HCT116 (cell line): ENCODE data around the gene TMC4. TPM values are rescaled to one million over a fixed set of nuclear protein-coding genes. Genes with fewer than 3 reads are reported as not detected.

ENCODE experiments used
- ATAC-seq: fragments of 200-7000 bp; cut with Tn5 transposase; 2 replicates; pipeline ENCODE4 v1.9.1; 2020; ENCODE audit warnings: mild to moderate bottlenecking, moderate library complexity
- BruUV-seq: library from RNA; stranded (reverse); fragments of 400-500 nt; replicated peaks from 2 replicates; lab custom pipeline; 2021; lab: Mats Ljungman, UMichigan
- CTCF ChIA-PET: fragments of 300-600 bp; sonication (Branson Sonifier 250); formaldehyde crosslinking; loops from one replicate; lab custom pipeline; 2021; ENCODE audit warnings: antibody characterized with exemption; lab: Charles Lee
- POLR2A ChIA-PET: fragments of 300-600, 350-600 bp; sonication (Branson Sonifier 250); formaldehyde crosslinking; loops from one replicate; lab custom pipeline; 2021; ENCODE audit warnings: antibody characterized with exemption; lab: Charles Lee
- RAD21 ChIA-PET, 2 experiments: fragments of 300-600 bp; sonication (Branson Sonifier 250); formaldehyde crosslinking; loops; one replicate each; lab custom pipeline; 2023; ENCODE audit warnings: low total read pairs in 2 of 2; ENCODE audit not compliant: uncharacterized antibody in 2 of 2, unreplicated experiment in 2 of 2, low non-redundant PET in 1 of 2; lab: Charles Lee
- DNase-seq: peaks from one replicate; pipeline ENCODE4 v3.0.0-alpha.2; 2010; ENCODE audit warnings: low read depth, low spot score
- H2AFZ ChIP-seq: fragments of 200-600 bp; shearing (Covaris generic), sonication (generic); 2 replicates; pipeline ENCODE4 v1.6.1; 2017; ENCODE audit warnings: low read depth, mixed run types, mixed read lengths, antibody characterized with exemption, low read length; ENCODE audit not compliant: poor library complexity, severe bottlenecking
- H3K27ac ChIP-seq: 2 replicates; pipeline ENCODE4 v1.5.1; 2012; ENCODE audit warnings: low read depth, low read length
- H3K27me3 ChIP-seq: fragments of 200-600 bp; sonication (generic); 2 replicates; pipeline ENCODE4 v1.6.1; 2016; ENCODE audit warnings: mixed run types, low read length, mixed read lengths; ENCODE audit not compliant: insufficient read depth
- H3K36me3 ChIP-seq, 2 experiments: fragments of 200-500 bp in 1 of 2; fragments of 200-600 bp in 1 of 2; sonication (Bioruptor generic) in 1 of 2; sonication (generic) in 1 of 2; 2 replicates each; pipeline versions ENCODE4 v1.5.1 to v1.6.1; 2014 to 2016; ENCODE audit warnings: low read length in 2 of 2, inconsistent platforms in 1 of 2, mixed read lengths in 1 of 2, mixed run types in 1 of 2; ENCODE audit not compliant: insufficient read depth in 2 of 2, control insufficient read depth in 1 of 2
- H3K4me1 ChIP-seq, 2 experiments: fragments of 200-600 bp in 1 of 2; sonication (generic) in 1 of 2; 2 replicates each; pipeline versions ENCODE4 v1.5.1 to v1.6.1; 2012 to 2017; ENCODE audit warnings: low read length in 2 of 2, inconsistent platforms in 1 of 2, mild to moderate bottlenecking in 1 of 2, mixed read lengths in 1 of 2, mixed run types in 1 of 2, moderate library complexity in 1 of 2; ENCODE audit not compliant: insufficient read depth in 2 of 2, control insufficient read depth in 1 of 2
- H3K4me2 ChIP-seq: fragments of 200-600 bp; sonication (generic); 2 replicates; pipeline ENCODE4 v1.6.1; 2017; ENCODE audit warnings: mixed run types, low read length, mixed read lengths
- H3K4me3 ChIP-seq, 2 experiments: fragments of 200-600 bp in 1 of 2; sonication (generic) in 1 of 2; replicated peaks in 1 of 2; 2 replicates each; pipeline ENCODE4 v1.5.1; 2011 to 2016; ENCODE audit warnings: low read length in 2 of 2, control low read depth in 1 of 2, low read depth in 1 of 2, mild to moderate bottlenecking in 1 of 2, mixed read lengths in 1 of 2, mixed run types in 1 of 2
- H3K79me2 ChIP-seq: fragments of 200-600 bp; sonication (generic); 2 replicates; pipeline ENCODE4 v1.6.1; 2017; ENCODE audit warnings: mild to moderate bottlenecking, mixed run types, low read length, moderate library complexity, mixed read lengths; ENCODE audit not compliant: insufficient read depth
- H3K9ac ChIP-seq: fragments of 200-600 bp; sonication (generic); 2 replicates; pipeline ENCODE4 v1.6.1; 2016; ENCODE audit warnings: low read length, mixed read lengths
- H3K9me2 ChIP-seq: fragments of 200-600 bp; sonication (generic), shearing (Covaris generic); 2 replicates; pipeline ENCODE4 v1.6.1; 2017; ENCODE audit warnings: mixed run types, mild to moderate bottlenecking, moderate library complexity; ENCODE audit not compliant: insufficient read depth
- H3K9me3 ChIP-seq, 2 experiments: fragments of 200-500 bp in 1 of 2; fragments of 200-600 bp in 1 of 2; sonication (Bioruptor generic) in 1 of 2; sonication (generic) in 1 of 2; 2 replicates each; pipeline ENCODE4 v1.6.1; 2014 to 2017; ENCODE audit warnings: low read length in 2 of 2, mixed read lengths in 2 of 2, inconsistent platforms in 1 of 2, low read depth in 1 of 2, mild to moderate bottlenecking in 1 of 2, mixed run types in 1 of 2, moderate library complexity in 1 of 2; ENCODE audit not compliant: control insufficient read depth in 1 of 2, insufficient read depth in 1 of 2
- H4K20me1 ChIP-seq: fragments of 200-600 bp; sonication (generic), shearing (Covaris generic); 2 replicates; pipeline ENCODE4 v1.6.1; 2017; ENCODE audit warnings: mixed run types, mild to moderate bottlenecking, moderate library complexity; ENCODE audit not compliant: insufficient read depth
- CBX3 ChIP-seq: IDR thresholded peaks from 2 replicates; pipeline ENCODE4 v1.6.1; 2012; ENCODE audit warnings: low read depth
- CEBPB ChIP-seq: IDR thresholded peaks from 2 replicates; pipeline ENCODE4 v1.6.1; 2012; ENCODE audit warnings: low read depth
- EGR1 ChIP-seq: IDR thresholded peaks from 2 replicates; pipeline ENCODE4 v1.6.1; 2012; ENCODE audit warnings: low read depth
- FOSL1 ChIP-seq: IDR thresholded peaks from 2 replicates; pipeline ENCODE4 v1.6.1; 2012; ENCODE audit warnings: low read depth
- JUND ChIP-seq: IDR thresholded peaks from 2 replicates; pipeline ENCODE4 v1.6.1; 2012
- POLR2A ChIP-seq: IDR thresholded peaks from 2 replicates; pipeline ENCODE4 v1.7.0; 2011; ENCODE audit warnings: borderline replicate concordance; ENCODE audit not compliant: insufficient read depth, insufficient read length; ENCODE audit errors: extremely low read depth
- POLR2AphosphoS5 ChIP-seq: IDR thresholded peaks from 2 replicates; pipeline ENCODE4 v1.6.1; 2011; ENCODE audit warnings: mild to moderate bottlenecking, low read depth, low read length, moderate library complexity
- RAD21 ChIP-seq: IDR thresholded peaks from 2 replicates; pipeline ENCODE4 v1.6.1; 2012; ENCODE audit warnings: low read depth, mild to moderate bottlenecking
- SIN3A ChIP-seq: IDR thresholded peaks from 2 replicates; pipeline ENCODE4 v1.6.1; 2012; ENCODE audit warnings: low read depth
- TCF7L2 ChIP-seq: IDR thresholded peaks from 2 replicates; pipeline ENCODE4 v1.7.0; 2011; ENCODE audit warnings: borderline replicate concordance, inconsistent platforms; ENCODE audit not compliant: insufficient read depth, insufficient read length; ENCODE audit errors: extremely low read depth
- ZFX ChIP-seq: fragments of 450-650 bp; IDR thresholded peaks from 2 replicates; pipeline ENCODE4 v1.6.1; 2017
- intact Hi-C: fragments of 100-400 bp; cut with micrococcal nuclease; formaldehyde crosslinking; loops from 2 replicates; pipeline ENCODE4 v1.10.0; 2022
- total RNA-seq: library from RNA; stranded (reverse); gene quantifications from one replicate; pipeline ENCODE4 v1.2.1, GENCODE V29; 2021; ENCODE audit not compliant: unreplicated experiment
- TF ChIP-seq, protein P1 (sequence below): IDR thresholded peaks from 2 replicates; pipeline ENCODE4 v1.6.1; 2012
- TF ChIP-seq, protein P2 (sequence below): IDR thresholded peaks from 2 replicates; pipeline ENCODE4 v1.6.1; 2012
- TF ChIP-seq, protein P3 (sequence below): IDR thresholded peaks from 2 replicates; pipeline ENCODE4 v1.6.1; 2011; ENCODE audit warnings: mild to moderate bottlenecking, low read length, moderate library complexity; ENCODE audit not compliant: insufficient replicate concordance; ENCODE audit errors: extremely low read depth

TMC4 gene
- total RNA-seq, 1 experiment from 2014 or later: 60.3 TPM

GRCh38 chr19:54129617-54129996 lies 43.4 kb downstream of the TMC4 start:
- DNase-seq (no peak), ATAC-seq (no peak)
- TF ChIP-seq, protein P1, sequence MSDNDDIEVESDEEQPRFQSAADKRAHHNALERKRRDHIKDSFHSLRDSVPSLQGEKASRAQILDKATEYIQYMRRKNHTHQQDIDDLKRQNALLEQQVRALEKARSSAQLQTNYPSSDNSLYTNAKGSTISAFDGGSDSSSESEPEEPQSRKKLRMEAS: no peak
- TF ChIP-seq TCF7L2 (no peak), POLR2A (no peak)
- H3K9ac ChIP-seq: no peak overlapping the region
- H3K27ac ChIP-seq: no peak overlapping the region
- H3K9me2 ChIP-seq: no peaks in the 10 kb centered on the region
- BruUV-seq: no TSS peak
- peaks cover 5 to 6% of the 10 kb centered on the region in 2 experiments; a peak in 2 of 4 replicates for H3K4me1 ChIP-seq
- H2AFZ ChIP-seq: no peak overlapping the region
- H3K27me3 ChIP-seq: no peaks in the 10 kb centered on the region
- H3K4me3 ChIP-seq: no peak overlapping the region
- H3K9me3 ChIP-seq: no peaks in the 10 kb centered on the region
- intact Hi-C loops: no loop called here
- no peaks in the 10 kb centered on the region for H4K20me1 ChIP-seq
- peaks cover 22 to 31% of the 10 kb centered on the region in 2 experiments; a peak in 3 of 4 replicates for H3K36me3 ChIP-seq
- RAD21 ChIA-PET: no interaction called here
- CTCF ChIA-PET: no interaction called here
- H3K4me2 ChIP-seq: no peak overlapping the region
- POLR2A ChIA-PET: no interaction called here
- H3K79me2 ChIP-seq: no peaks in the 10 kb centered on the region

DNA sequence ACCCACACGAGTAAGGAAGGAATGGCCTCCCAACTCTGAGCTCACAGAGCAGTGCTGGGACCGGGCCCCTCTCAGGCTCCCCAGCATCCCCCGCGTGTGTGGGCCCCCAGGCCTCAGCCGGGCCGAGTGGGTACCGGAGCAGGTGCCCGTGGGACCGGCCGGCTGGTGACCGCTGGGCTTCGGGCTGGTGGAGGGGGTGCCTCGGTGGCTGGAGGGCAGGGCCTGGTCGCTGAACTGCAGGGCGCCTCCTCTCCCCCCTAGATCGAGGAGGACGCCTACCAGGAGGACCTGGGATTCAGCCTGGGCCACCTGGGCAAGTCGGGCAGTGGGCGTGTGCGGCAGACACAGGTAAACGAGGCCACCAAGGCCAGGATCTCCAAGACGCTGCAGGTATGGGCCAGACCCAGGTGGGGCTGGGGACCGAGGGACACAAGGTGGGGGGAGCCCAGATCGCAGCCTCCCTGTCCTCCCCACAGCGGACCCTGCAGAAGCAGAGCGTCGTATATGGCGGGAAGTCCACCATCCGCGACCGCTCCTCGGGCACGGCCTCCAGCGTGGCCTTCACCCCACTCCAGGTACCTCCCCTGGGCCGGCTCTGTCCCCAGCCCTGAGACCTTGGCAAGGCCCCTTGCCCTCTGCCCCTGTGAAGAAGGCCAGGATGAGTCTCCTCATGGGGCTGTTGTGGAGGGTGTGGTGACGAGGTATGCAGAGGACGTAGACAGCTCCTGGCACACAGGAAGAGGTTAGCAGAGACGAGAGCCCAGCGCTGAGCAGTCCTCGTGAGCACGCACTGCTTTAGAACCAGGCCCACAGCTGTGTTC lies 44.0 kb downstream of the TMC4 start:
- Histone ChIP-seq H3K79me2 (no peaks in the 10 kb centered on the region), H3K4me2 (no peak overlapping the region), H3K27me3 (no peaks in the 10 kb centered on the region), H2AFZ (no peak overlapping the region), H3K9ac (no peak overlapping the region), H3K4me1 (peaks cover 5 to 6% of the 10 kb centered on the region in 2 experiments; a peak in 2 of 4 replicates), H3K9me2 (no peaks in the 10 kb centered on the region), H3K36me3 (peaks cover 22 to 35% of the 10 kb centered on the region in 2 experiments; a peak in 3 of 4 replicates)
- ChIA-PET RAD21 (no interaction called here), CTCF (no interaction called here)
- intact Hi-C loops: no loop called here
- BruUV-seq: no TSS peak
- ATAC-seq (no peak), DNase-seq (no peak)
- TF ChIP-seq CEBPB (no peak), ZFX (no peak), EGR1 (no peak), RAD21 (no peak), POLR2AphosphoS5 (no peak), TCF7L2 (no peak), SIN3A (no peak), JUND (no peak), CBX3 (no peak), FOSL1 (no peak)
- TF ChIP-seq, protein P2, sequence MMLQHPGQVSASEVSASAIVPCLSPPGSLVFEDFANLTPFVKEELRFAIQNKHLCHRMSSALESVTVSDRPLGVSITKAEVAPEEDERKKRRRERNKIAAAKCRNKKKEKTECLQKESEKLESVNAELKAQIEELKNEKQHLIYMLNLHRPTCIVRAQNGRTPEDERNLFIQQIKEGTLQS: no peak
- TF ChIP-seq, protein P1: no peak
- TF ChIP-seq, protein P3, sequence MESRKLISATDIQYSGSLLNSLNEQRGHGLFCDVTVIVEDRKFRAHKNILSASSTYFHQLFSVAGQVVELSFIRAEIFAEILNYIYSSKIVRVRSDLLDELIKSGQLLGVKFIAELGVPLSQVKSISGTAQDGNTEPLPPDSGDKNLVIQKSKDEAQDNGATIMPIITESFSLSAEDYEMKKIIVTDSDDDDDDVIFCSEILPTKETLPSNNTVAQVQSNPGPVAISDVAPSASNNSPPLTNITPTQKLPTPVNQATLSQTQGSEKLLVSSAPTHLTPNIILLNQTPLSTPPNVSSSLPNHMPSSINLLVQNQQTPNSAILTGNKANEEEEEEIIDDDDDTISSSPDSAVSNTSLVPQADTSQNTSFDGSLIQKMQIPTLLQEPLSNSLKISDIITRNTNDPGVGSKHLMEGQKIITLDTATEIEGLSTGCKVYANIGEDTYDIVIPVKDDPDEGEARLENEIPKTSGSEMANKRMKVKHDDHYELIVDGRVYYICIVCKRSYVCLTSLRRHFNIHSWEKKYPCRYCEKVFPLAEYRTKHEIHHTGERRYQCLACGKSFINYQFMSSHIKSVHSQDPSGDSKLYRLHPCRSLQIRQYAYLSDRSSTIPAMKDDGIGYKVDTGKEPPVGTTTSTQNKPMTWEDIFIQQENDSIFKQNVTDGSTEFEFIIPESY: no peak
- TF ChIP-seq, all 23 proteins: peak for 0
- Histone ChIP-seq H3K27ac (no peak overlapping the region), H3K4me3 (no peak overlapping the region), H4K20me1 (no peaks in the 10 kb centered on the region), H3K9me3 (no peaks in the 10 kb centered on the region)
- POLR2A ChIA-PET: no interaction called here
